ENCODE measurements around the gene FDXACB1. TPM values are rescaled to one million over a fixed set of nuclear protein-coding genes. Genes with fewer than 3 reads are reported as not detected.

Gene FDXACB1
- total RNA-seq, 4 donors from 2014 or later: 1.1 to 3.3 (median 2.8) TPM

- DNase-seq: no peak
- Histone ChIP-seq H3K9me3 (no peaks in the 10 kb centered on the region), H3K4me3 (no peak overlapping the region), H3K36me3 (peaks cover 0 to 58% (median 3%) of the 10 kb centered on the region in 3 donors), H3K27me3 (no peaks in the 10 kb centered on the region), H3K27ac (no peak overlapping the region), H3K4me1 (no peaks in the 10 kb centered on the region)
- TF ChIP-seq POLR2A (IDR thresholded peaks at IDR 0.05): no peak
- TF ChIP-seq, protein P1, sequence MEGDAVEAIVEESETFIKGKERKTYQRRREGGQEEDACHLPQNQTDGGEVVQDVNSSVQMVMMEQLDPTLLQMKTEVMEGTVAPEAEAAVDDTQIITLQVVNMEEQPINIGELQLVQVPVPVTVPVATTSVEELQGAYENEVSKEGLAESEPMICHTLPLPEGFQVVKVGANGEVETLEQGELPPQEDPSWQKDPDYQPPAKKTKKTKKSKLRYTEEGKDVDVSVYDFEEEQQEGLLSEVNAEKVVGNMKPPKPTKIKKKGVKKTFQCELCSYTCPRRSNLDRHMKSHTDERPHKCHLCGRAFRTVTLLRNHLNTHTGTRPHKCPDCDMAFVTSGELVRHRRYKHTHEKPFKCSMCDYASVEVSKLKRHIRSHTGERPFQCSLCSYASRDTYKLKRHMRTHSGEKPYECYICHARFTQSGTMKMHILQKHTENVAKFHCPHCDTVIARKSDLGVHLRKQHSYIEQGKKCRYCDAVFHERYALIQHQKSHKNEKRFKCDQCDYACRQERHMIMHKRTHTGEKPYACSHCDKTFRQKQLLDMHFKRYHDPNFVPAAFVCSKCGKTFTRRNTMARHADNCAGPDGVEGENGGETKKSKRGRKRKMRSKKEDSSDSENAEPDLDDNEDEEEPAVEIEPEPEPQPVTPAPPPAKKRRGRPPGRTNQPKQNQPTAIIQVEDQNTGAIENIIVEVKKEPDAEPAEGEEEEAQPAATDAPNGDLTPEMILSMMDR (IDR thresholded peaks at IDR 0.05): no peak
- 92 to 98% methylated on average over 2 of the region's 2 CpGs for WGBS, 2 donors
- intact Hi-C loops (cut with DNase I): no loop called here
Observed at GRCh38 chr11:111826322-111826950, 52.5 kb downstream of the FDXACB1 start.

Small RNA genes lying within 50 kb of the gene (small RNA-seq; reads per million reads assigned to genes)
- gene C11orf52: 0 reads per million in 4 donors
- gene GNG5P3: 0 reads per million in 4 donors
- 0 reads per million in 4 donors for gene RNA5SP351
- gene RPL37AP8: 0 to 0.74 (median 0) reads per million in 4 donors

Other genes with a start within 250 kb of the FDXACB1 start
- 10 to 100 TPM; 17.6 to 39.7 (median 27.7) TPM for gene PPP2R1B, start 112.8 kb downstream of the FDXACB1 start, total RNA-seq
- gene ALG9, start 7.6 kb downstream of the FDXACB1 start, total RNA-seq: 10 to 100 TPM; 18.7 to 29.4 (median 21.8) TPM
- 10 to 100 TPM; 12.7 to 28.8 (median 17.7) TPM for gene CFAP68, start 376 bp upstream of the FDXACB1 start, total RNA-seq
- gene CRYAB, start 32.6 kb upstream of the FDXACB1 start, total RNA-seq: 10 to 100 TPM; 22.9 to 85.0 (median 45.2) TPM
- under 1 TPM in 1 of 4 donors, not detected in 3; 0.19 TPM for gene HSPB2, start 33.6 kb upstream of the FDXACB1 start, total RNA-seq
- gene C11orf52, start 39.7 kb upstream of the FDXACB1 start, total RNA-seq: 10 to 100 TPM in 1 of 4 donors, 1 to 10 TPM in 3; 2.4 to 10.2 (median 3.7) TPM
- gene DIXDC1, start 58.2 kb upstream of the FDXACB1 start, total RNA-seq: 10 to 100 TPM in 2 of 4 donors, 1 to 10 TPM in 2; 2.8 to 26.1 (median 9.2) TPM
- gene DLAT, start 146.2 kb upstream of the FDXACB1 start, total RNA-seq: 10 to 100 TPM; 28.9 to 56.5 (median 39.4) TPM
- 1 to 10 TPM; 1.7 to 3.3 (median 2.8) TPM for gene PIH1D2, start 194.9 kb upstream of the FDXACB1 start, total RNA-seq
- gene NKAPD1, start 195.1 kb upstream of the FDXACB1 start, total RNA-seq: 10 to 100 TPM in 3 of 4 donors, 1 to 10 TPM in 1; 8.2 to 19.4 (median 13.7) TPM
- gene TIMM8B, start 207.6 kb upstream of the FDXACB1 start, total RNA-seq: 10 to 100 TPM; 43.5 to 65.3 (median 62.1) TPM
- gene SDHD, start 207.7 kb upstream of the FDXACB1 start, total RNA-seq: 100 to 1,000 TPM in 3 of 4 donors, 10 to 100 TPM in 1; 78.5 to 155 (median 122) TPM